Endothelial cell of umbilical vein (primary cell): ENCODE results near the gene NDUFB5. TPM values are rescaled to one million over a fixed set of nuclear protein-coding genes. Genes with fewer than 3 reads are reported as not detected.

Experiments
- BruUV-seq: library from RNA; stranded (reverse); fragments of 400-500 nt; replicated peaks from 2 replicates; lab custom pipeline; 2021; lab: Mats Ljungman, UMichigan
- CTCF ChIA-PET: fragments of 300-600, 350-600 bp; sonication (Branson Sonifier 250); formaldehyde crosslinking; loops from one replicate; lab custom pipeline; 2021; ENCODE audit warnings: antibody characterized with exemption, inconsistent platforms; lab: Charles Lee
- POLR2A ChIA-PET: fragments of 300-600, 350-600 bp; sonication (Branson Sonifier 250); formaldehyde crosslinking; loops from one replicate; lab custom pipeline; 2021; ENCODE audit warnings: antibody characterized with exemption, inconsistent platforms; lab: Charles Lee
- DNase-seq: peaks from one replicate; pipeline ENCODE4 v3.0.0-alpha.2; 2011; ENCODE audit warnings: low read depth, low spot score
- FAIRE-seq: peaks from 2 replicates; lab custom pipeline; 2011; peaks lifted over from hg19 to GRCh38; lab: Jason Lieb, UNC
- H2AFZ ChIP-seq: 2 replicates; pipeline ENCODE4 v1.6.0; 2012; ENCODE audit warnings: low read depth, low read length, control low read depth, inconsistent platforms
- H3K27ac ChIP-seq: 2 replicates; pipeline ENCODE4 v1.5.1; 2011; ENCODE audit warnings: low read depth, mild to moderate bottlenecking, control low read depth, low read length, moderate library complexity; ENCODE audit not compliant: insufficient read depth
- H3K27me3 ChIP-seq, 2 experiments: 2 replicates each; pipeline versions ENCODE4 v1.6.0 to v1.6.1; 2011; ENCODE audit warnings: low read length in 2 of 2, mixed read lengths in 1 of 2; ENCODE audit not compliant: control insufficient read depth in 2 of 2, insufficient read depth in 2 of 2
- H3K36me3 ChIP-seq, 2 experiments: 2 replicates in 1 of 2; 3 replicates in 1 of 2; pipeline ENCODE4 v1.5.1; 2011; ENCODE audit warnings: low read length in 2 of 2, mild to moderate bottlenecking in 1 of 2, moderate library complexity in 1 of 2; ENCODE audit not compliant: control insufficient read depth in 2 of 2, insufficient read depth in 2 of 2; ENCODE audit errors: extremely low read depth in 1 of 2
- H3K4me1 ChIP-seq: 3 replicates; pipeline ENCODE4 v1.5.1; 2011; ENCODE audit warnings: mild to moderate bottlenecking, low read length; ENCODE audit not compliant: control insufficient read depth, insufficient read depth; ENCODE audit errors: extremely low read depth
- H3K4me2 ChIP-seq: 2 replicates; pipeline ENCODE4 v1.6.1; 2011; ENCODE audit warnings: low read length, control low read depth, mixed read lengths; ENCODE audit not compliant: insufficient read depth
- H3K4me3 ChIP-seq, 3 experiments: fragments of 200-600 bp in 1 of 3; sonication (generic), shearing (Covaris generic) in 1 of 3; replicated peaks in 1 of 3; 2 replicates each; pipeline ENCODE4 v1.5.1; 2011 to 2016; ENCODE audit warnings: control low read depth in 3 of 3, low read length in 3 of 3, mild to moderate bottlenecking in 2 of 3, inconsistent platforms in 1 of 3, low read depth in 1 of 3, moderate library complexity in 1 of 3; ENCODE audit not compliant: insufficient read depth in 1 of 3
- H3K79me2 ChIP-seq: 2 replicates; pipeline ENCODE4 v1.6.0; 2012; ENCODE audit warnings: low read length, inconsistent platforms; ENCODE audit not compliant: control insufficient read depth, insufficient read depth
- H3K9ac ChIP-seq: replicated peaks from 2 replicates; pipeline ENCODE3; 2011; ENCODE audit warnings: low read length, control low read depth; ENCODE audit not compliant: insufficient read depth; ENCODE audit errors: extremely low read depth
- H3K9me1 ChIP-seq: replicated peaks from 3 replicates; pipeline ENCODE4 v1.6.0; 2011; ENCODE audit warnings: mild to moderate bottlenecking, low read length; ENCODE audit not compliant: control insufficient read depth, insufficient read depth; ENCODE audit errors: extremely low read depth
- H3K9me3 ChIP-seq: replicated peaks from 2 replicates; pipeline ENCODE4 v1.5.1; 2012; ENCODE audit warnings: low read length, inconsistent platforms; ENCODE audit not compliant: control insufficient read depth, insufficient read depth
- H4K20me1 ChIP-seq: replicated peaks from 2 replicates; pipeline ENCODE3; 2011; ENCODE audit warnings: mild to moderate bottlenecking, low read length; ENCODE audit not compliant: control insufficient read depth, insufficient read depth; ENCODE audit errors: extremely low read depth
- EZH2 ChIP-seq: IDR thresholded peaks from 2 replicates; pipeline ENCODE4 v1.6.1; 2012; ENCODE audit warnings: borderline replicate concordance, low read depth, mild to moderate bottlenecking, moderate library complexity, low read length, inconsistent platforms; ENCODE audit not compliant: severe bottlenecking
- FOS ChIP-seq: IDR thresholded peaks from 2 replicates; pipeline ENCODE4 v1.6.1; 2011; ENCODE audit warnings: mild to moderate bottlenecking, low read length, moderate library complexity, borderline replicate concordance; ENCODE audit not compliant: insufficient read depth
- GATA2 ChIP-seq: IDR thresholded peaks from 2 replicates; pipeline ENCODE4 v1.7.0; 2011; ENCODE audit warnings: low read depth, mild to moderate bottlenecking, moderate library complexity, mixed read lengths, low read length; ENCODE audit not compliant: insufficient read length, insufficient read depth
- POLR2A ChIP-seq: IDR thresholded peaks from 2 replicates; pipeline ENCODE4 v1.6.1; 2012; ENCODE audit warnings: low read depth, mild to moderate bottlenecking, control low read depth, low read length
- dilution Hi-C: fragments of 300-500 bp; cut with MboI; formaldehyde crosslinking; loops from one replicate; pipeline ENCODE4 v1.15.0; 2019; ENCODE audit warnings: low sequenced_read_pairs; ENCODE audit not compliant: extremely low pct_ligation_motif_present
- intact Hi-C: fragments of 100-400 bp; cut with micrococcal nuclease; formaldehyde crosslinking; loops from one replicate; pipeline ENCODE4 v1.10.0; 2022
- polyA plus RNA-seq, 4 experiments: library from polyadenylated mRNA; depleted of rRNA in 3 of 4; stranded (reverse) in 3 of 4; unstranded in 1 of 4; fragments of >200 nt; gene quantifications; 2 replicates each; pipeline versions ENCODE4 v1.2.1 to v1.2.3, GENCODE V29; 2011 to 2012; ENCODE audit warnings: missing spikeins in 1 of 4
- total RNA-seq: library from RNA; stranded (reverse); gene quantifications from 2 replicates; pipeline ENCODE4 v1.2.3, GENCODE V29; 2021
- TF ChIP-seq, protein P1 (sequence below), 2 donors: IDR thresholded peaks; 1 replicate in 1 of 2; 2 replicates in 1 of 2; pipeline ENCODE4 v1.5.1; 2011; ENCODE audit warnings: low read length in 2 of 2, mild to moderate bottlenecking in 2 of 2, moderate library complexity in 2 of 2, control low read depth in 1 of 2, inconsistent platforms in 1 of 2, low read depth in 1 of 2; ENCODE audit not compliant: insufficient read depth in 1 of 2; ENCODE audit errors: extremely low read depth in 1 of 2

NDUFB5 gene
- total and polyA plus RNA-seq, 2 donors (not counting 3 experiments of a cell fraction or from before 2014, with no cell fraction given), result 48.2 to 74.9 TPM

GRCh38 chr3:179652447-179653095 is 48.0 kb downstream of the NDUFB5 start, which contains the start of gene USP13:
USP13 (plus strand) TSS chr3:179653040; CDS start chr3:179653226, 186 bp downstream.
- Histone ChIP-seq H3K36me3 (no peaks in the 10 kb centered on the region), H3K27ac (peak within 1 kb of the TSS; percentile 80), H3K79me2 (peaks cover 30% of the 10 kb centered on the region), H3K4me1 (peaks cover 13% of the 10 kb centered on the region), H3K27me3 (no peaks in the 10 kb centered on the region), H3K9me3 (no peaks in the 10 kb centered on the region), H3K4me2 (peak within 1 kb of the TSS; percentile 88), H2AFZ (peak within 1 kb of the TSS; percentile 87), H3K4me3 (peak within 1 kb of the TSS; percentile 80 to 86 (median 81)), H3K9ac (peak within 1 kb of the TSS; percentile 85), H3K9me1 (no peaks in the 10 kb centered on the region), H4K20me1 (no peaks in the 10 kb centered on the region)
- DNase-seq (peak; percentile 81), FAIRE-seq (peak; percentile 82)
- intact Hi-C loops (loop anchor here (1.0 to 5.0 kb wide), 5 partner anchors 19 to 950 kb away; partner anchors contain the start of genes MRPL47, NDUFB5 and TTC14), dilution Hi-C loops (no loop called here)
- TF ChIP-seq FOS (no peak), POLR2A (peak; percentile 60), GATA2 (no peak), EZH2 (no peak)
- TF ChIP-seq, protein P1, sequence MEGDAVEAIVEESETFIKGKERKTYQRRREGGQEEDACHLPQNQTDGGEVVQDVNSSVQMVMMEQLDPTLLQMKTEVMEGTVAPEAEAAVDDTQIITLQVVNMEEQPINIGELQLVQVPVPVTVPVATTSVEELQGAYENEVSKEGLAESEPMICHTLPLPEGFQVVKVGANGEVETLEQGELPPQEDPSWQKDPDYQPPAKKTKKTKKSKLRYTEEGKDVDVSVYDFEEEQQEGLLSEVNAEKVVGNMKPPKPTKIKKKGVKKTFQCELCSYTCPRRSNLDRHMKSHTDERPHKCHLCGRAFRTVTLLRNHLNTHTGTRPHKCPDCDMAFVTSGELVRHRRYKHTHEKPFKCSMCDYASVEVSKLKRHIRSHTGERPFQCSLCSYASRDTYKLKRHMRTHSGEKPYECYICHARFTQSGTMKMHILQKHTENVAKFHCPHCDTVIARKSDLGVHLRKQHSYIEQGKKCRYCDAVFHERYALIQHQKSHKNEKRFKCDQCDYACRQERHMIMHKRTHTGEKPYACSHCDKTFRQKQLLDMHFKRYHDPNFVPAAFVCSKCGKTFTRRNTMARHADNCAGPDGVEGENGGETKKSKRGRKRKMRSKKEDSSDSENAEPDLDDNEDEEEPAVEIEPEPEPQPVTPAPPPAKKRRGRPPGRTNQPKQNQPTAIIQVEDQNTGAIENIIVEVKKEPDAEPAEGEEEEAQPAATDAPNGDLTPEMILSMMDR (IDR thresholded peaks at IDR 0.05; ENCODE audit: extremely low read depth in 1 of 2, insufficient read depth in 1 of 2, low read depth in 1 of 2, low read length in 2 of 2), result no peak
- ChIA-PET POLR2A (interaction anchor here (0.6 to 1.4 kb wide), 2 partner anchors 19 to 20 kb away, joined by 5 read pairs; no protein-coding TSS in a partner anchor), CTCF (interaction anchor here (1.3 to 2.3 kb wide), 4 partner anchors 10 to 943 kb away, joined by 3 to 6 read pairs (median 5); no protein-coding TSS in a partner anchor)
- BruUV-seq, result no TSS peak
